T-helper 9 cell (primary cell): ENCODE measurements around the gene ZBTB2.

Experiments
- DNase-seq: peaks from one replicate; pipeline ENCODE4 v3.0.0-alpha.2; 2020
- total RNA-seq, 2 donors: gene quantifications; one replicate each; lab custom pipeline; 2026; lab: John Stamatoyannopoulos, UW

ZBTB2 gene
- 65.6 to 91.5 reads per million in 2 donors for total RNA-seq

- peak; percentile 64 for DNase-seq
Observed at GRCh38 chr6:151391471-151392413, at the start of gene ZBTB2. ZBTB2 (minus strand) TSS chr6:151391559; CDS start chr6:151373637, 17,922 bp downstream.

GRCh38 chr6:151440930-151441329 lies 49.6 kb upstream of the ZBTB2 start:
- DNase-seq, result no peak

- DNase-seq, result no peak
Observed at GRCh38 chr6:151440498-151440897, 49.1 kb upstream of the ZBTB2 start.

- DNase-seq, result no peak
Observed at GRCh38 chr6:151437401-151437800, 46.0 kb upstream of the ZBTB2 start.

GRCh38 chr6:151436802-151437201 lies 45.4 kb upstream of the ZBTB2 start:
- no peak for DNase-seq

- DNase-seq, result no peak
Observed at GRCh38 chr6:151436300-151436699, 44.9 kb upstream of the ZBTB2 start.

- DNase-seq, result no peak
Observed at GRCh38 chr6:151434369-151434768, 43.0 kb upstream of the ZBTB2 start.

- no peak for DNase-seq
Observed at GRCh38 chr6:151432651-151433050, 41.3 kb upstream of the ZBTB2 start.

GRCh38 chr6:151431337-151431736 lies 40.0 kb upstream of the ZBTB2 start:
- no peak for DNase-seq

- DNase-seq, result no peak
Observed at GRCh38 chr6:151430886-151431285, 39.5 kb upstream of the ZBTB2 start.

- no peak for DNase-seq
Observed at GRCh38 chr6:151428093-151428735, 36.9 kb upstream of the ZBTB2 start.

- DNase-seq, result no peak
Observed at GRCh38 chr6:151425561-151425960, 34.2 kb upstream of the ZBTB2 start.

GRCh38 chr6:151422981-151423380 lies 31.6 kb upstream of the ZBTB2 start:
- no peak for DNase-seq

GRCh38 chr6:151417477-151417876 lies 26.1 kb upstream of the ZBTB2 start:
- no peak for DNase-seq

- no peak for DNase-seq
Observed at GRCh38 chr6:151414641-151415260, 23.4 kb upstream of the ZBTB2 start.

GRCh38 chr6:151413372-151414145 lies 22.2 kb upstream of the ZBTB2 start:
- peak; percentile 51 for DNase-seq

GRCh38 chr6:151412909-151413308 lies 21.6 kb upstream of the ZBTB2 start:
- no peak for DNase-seq

- no peak for DNase-seq
Observed at GRCh38 chr6:151409679-151410078, 18.3 kb upstream of the ZBTB2 start.

- DNase-seq, result no peak
Observed at GRCh38 chr6:151409260-151409659, 17.9 kb upstream of the ZBTB2 start.

- no peak for DNase-seq
Observed at GRCh38 chr6:151408858-151409257, 17.5 kb upstream of the ZBTB2 start.

- DNase-seq, result no peak
Observed at GRCh38 chr6:151403919-151404308, 12.6 kb upstream of the ZBTB2 start.

GRCh38 chr6:151402228-151402627 lies 10.9 kb upstream of the ZBTB2 start:
- no peak for DNase-seq

- no peak for DNase-seq
Observed at GRCh38 chr6:151400473-151400872, 9.1 kb upstream of the ZBTB2 start.
